SJCRH30 (cell line): Measurements from ENCODE around the gene MED13L. TPM values are rescaled to one million over a fixed set of nuclear protein-coding genes. Genes with fewer than 3 reads are reported as not detected.
"Not testable (repeated sequence)": the region's sequence is repeated elsewhere in the genome, so short reads cannot be mapped to it uniquely, and the experiment has no call there.

Experiments used
- DNase-seq, 2 experiments: peaks; one replicate each; pipeline ENCODE4 v3.0.0-alpha.2; 2015 to 2020
- H3K27ac ChIP-seq: fragments of 250-450 bp; sonication (Bioruptor Pico); 2 replicates; pipeline ENCODE4 v1.5.1; 2020; ENCODE audit warnings: mild to moderate bottlenecking, moderate library complexity
- H3K27me3 ChIP-seq: fragments of 250-450 bp; sonication (Bioruptor Pico); 2 replicates; pipeline ENCODE4 v1.5.1; 2020; ENCODE audit warnings: mild to moderate bottlenecking, moderate library complexity
- H3K36me3 ChIP-seq: fragments of 250-450 bp; sonication (Bioruptor Pico); 2 replicates; pipeline ENCODE4 v1.5.1; 2020; ENCODE audit warnings: mild to moderate bottlenecking, moderate library complexity
- H3K4me1 ChIP-seq: fragments of 250-450 bp; sonication (Bioruptor Pico); 2 replicates; pipeline ENCODE4 v1.5.1; 2020; ENCODE audit warnings: mild to moderate bottlenecking, moderate library complexity
- H3K4me3 ChIP-seq: fragments of 250-450 bp; sonication (Bioruptor Pico); 2 replicates; pipeline ENCODE4 v1.5.1; 2020; ENCODE audit warnings: mild to moderate bottlenecking, moderate library complexity
- H3K9me3 ChIP-seq: fragments of 250-450 bp; sonication (Bioruptor Pico); replicated peaks from 2 replicates; pipeline ENCODE4 v1.5.1; 2020; ENCODE audit warnings: mild to moderate bottlenecking, moderate library complexity
- total RNA-seq: library from RNA; depleted of rRNA; stranded (reverse); fragments of >200 nt; shearing (Covaris generic); gene quantifications from 2 replicates; pipeline ENCODE4 v1.2.3, GENCODE V29; 2014

MED13L gene
- total RNA-seq, 1 experiment from 2014 or later = 62.0 TPM

- Histone ChIP-seq H3K36me3 (no peaks in the 10 kb centered on the region), H3K4me1 (no peaks in the 10 kb centered on the region), H3K27me3 (no peaks in the 10 kb centered on the region), H3K4me3 (no peak overlapping the region), H3K9me3 (no peaks in the 10 kb centered on the region), H3K27ac (no peak overlapping the region)
- DNase-seq = no peak
Measured at GRCh38 chr12:116257826-116258225, 19.7 kb downstream of the MED13L start.

- no peaks in the 10 kb centered on the region for H3K27me3 ChIP-seq
- no peaks in the 10 kb centered on the region for H3K9me3 ChIP-seq
- no peak for DNase-seq
- H3K27ac ChIP-seq = no peak overlapping the region
- H3K4me3 ChIP-seq = no peak overlapping the region
- no peaks in the 10 kb centered on the region for H3K36me3 ChIP-seq
- no peaks in the 10 kb centered on the region for H3K4me1 ChIP-seq
Measured at GRCh38 chr12:116257215-116257614, 20.3 kb downstream of the MED13L start.

- H3K27ac ChIP-seq = no peak overlapping the region
- peaks cover 4% of the 10 kb centered on the region for H3K9me3 ChIP-seq
- no peaks in the 10 kb centered on the region for H3K27me3 ChIP-seq
- H3K36me3 ChIP-seq = no peaks in the 10 kb centered on the region; the same call in 1 of the 2 replicates
- H3K4me3 ChIP-seq = no peak overlapping the region
- no peaks in the 10 kb centered on the region for H3K4me1 ChIP-seq
- DNase-seq = no peak
Measured at GRCh38 chr12:116249938-116250337, 27.6 kb downstream of the MED13L start.

- 0 out of 2 replicates have a peak, but pooled peaks cover 4% of the 10 kb centered on the region for H3K4me1 ChIP-seq
- H3K27ac ChIP-seq = no peak overlapping the region
- no peak for DNase-seq
- H3K4me3 ChIP-seq = no peak overlapping the region
- H3K9me3 ChIP-seq = peaks cover 4% of the 10 kb centered on the region
- H3K36me3 ChIP-seq = no peaks in the 10 kb centered on the region; the same call in 1 of the 2 replicates
- H3K27me3 ChIP-seq = no peaks in the 10 kb centered on the region
Measured at GRCh38 chr12:116248930-116249329, 28.6 kb downstream of the MED13L start.

- peaks cover 4% of the 10 kb centered on the region for H3K9me3 ChIP-seq
- H3K27me3 ChIP-seq = no peaks in the 10 kb centered on the region
- H3K4me1 ChIP-seq = 0 out of 2 replicates have a peak, but pooled peaks cover 4% of the 10 kb centered on the region
- no peaks in the 10 kb centered on the region; the same call in 1 of the 2 replicates for H3K36me3 ChIP-seq
- DNase-seq = no peak
- H3K27ac ChIP-seq = no peak overlapping the region
- no peak overlapping the region for H3K4me3 ChIP-seq
Measured at GRCh38 chr12:116248433-116248832, 29.1 kb downstream of the MED13L start.

GRCh38 chr12:116247377-116247776, 30.1 kb downstream of the MED13L start:
- H3K27me3 ChIP-seq = no peaks in the 10 kb centered on the region
- no peak for DNase-seq
- no peaks in the 10 kb centered on the region; the same call in 1 of the 2 replicates for H3K36me3 ChIP-seq
- H3K9me3 ChIP-seq = peaks cover 4% of the 10 kb centered on the region
- no peak overlapping the region for H3K4me3 ChIP-seq
- H3K27ac ChIP-seq = no peak overlapping the region
- H3K4me1 ChIP-seq = 0 out of 2 replicates have a peak, but pooled peaks cover 4% of the 10 kb centered on the region

GRCh38 chr12:116246490-116247179, 30.9 kb downstream of the MED13L start:
- H3K27ac ChIP-seq = no peak overlapping the region
- H3K36me3 ChIP-seq = no peaks in the 10 kb centered on the region
- no peaks in the 10 kb centered on the region; the same call in 1 of the 2 replicates for H3K9me3 ChIP-seq
- H3K27me3 ChIP-seq = no peaks in the 10 kb centered on the region
- DNase-seq = no peak
- 0 out of 2 replicates have a peak, but pooled peaks cover 4% of the 10 kb centered on the region for H3K4me1 ChIP-seq
- no peak overlapping the region for H3K4me3 ChIP-seq

GRCh38 chr12:116245189-116245588, 32.3 kb downstream of the MED13L start:
- H3K4me1 ChIP-seq = 0 out of 2 replicates have a peak, but pooled peaks cover 4% of the 10 kb centered on the region
- H3K27ac ChIP-seq = no peak overlapping the region
- H3K27me3 ChIP-seq = no peaks in the 10 kb centered on the region
- H3K4me3 ChIP-seq = no peak overlapping the region
- no peak for DNase-seq
- no peaks in the 10 kb centered on the region for H3K36me3 ChIP-seq
- H3K9me3 ChIP-seq = no peaks in the 10 kb centered on the region

- Histone ChIP-seq H3K4me3 (no peak overlapping the region), H3K36me3 (no peaks in the 10 kb centered on the region), H3K27me3 (no peaks in the 10 kb centered on the region), H3K27ac (no peak overlapping the region), H3K4me1 (0 out of 2 replicates have a peak, but pooled peaks cover 4% of the 10 kb centered on the region), H3K9me3 (no peaks in the 10 kb centered on the region)
- DNase-seq = no peak
Measured at GRCh38 chr12:116244474-116245090, 32.9 kb downstream of the MED13L start.

- H3K4me3 ChIP-seq = no peak overlapping the region
- H3K27me3 ChIP-seq = no peaks in the 10 kb centered on the region
- DNase-seq = peak in 1 of 2 experiments; percentile 31
- H3K36me3 ChIP-seq = no peaks in the 10 kb centered on the region
- H3K4me1 ChIP-seq = 0 out of 2 replicates have a peak, but pooled peaks cover 4% of the 10 kb centered on the region
- no peaks in the 10 kb centered on the region for H3K9me3 ChIP-seq
- no peak overlapping the region for H3K27ac ChIP-seq
Measured at GRCh38 chr12:116244001-116244400, 33.5 kb downstream of the MED13L start.

- Histone ChIP-seq H3K4me3 (no peak overlapping the region), H3K36me3 (no peaks in the 10 kb centered on the region), H3K4me1 (0 out of 2 replicates have a peak, but pooled peaks cover 4% of the 10 kb centered on the region), H3K27me3 (no peaks in the 10 kb centered on the region), H3K27ac (no peak overlapping the region), H3K9me3 (no peaks in the 10 kb centered on the region)
- DNase-seq = no peak
Measured at GRCh38 chr12:116242740-116243139, 34.8 kb downstream of the MED13L start.

- H3K4me1 ChIP-seq = peaks cover 4% of the 10 kb centered on the region; the same call in 1 of the 2 replicates
Measured at GRCh38 chr12:116241157-116241759, 36.2 kb downstream of the MED13L start.

GRCh38 chr12:116238570-116239119, 38.8 kb downstream of the MED13L start:
- DNase-seq, H3K4me3 ChIP-seq, H3K27me3 ChIP-seq, H3K27ac ChIP-seq, H3K9me3 ChIP-seq, H3K36me3 ChIP-seq, H3K4me1 ChIP-seq: not testable (repeated sequence)

More at GRCh38 chr12:116241157-116241759, 36.2 kb downstream of the MED13L start:
- Histone ChIP-seq H3K27ac (no peak overlapping the region), H3K36me3 (no peaks in the 10 kb centered on the region), H3K27me3 (no peaks in the 10 kb centered on the region), H3K9me3 (no peaks in the 10 kb centered on the region), H3K4me3 (no peak overlapping the region)
- peak in 1 of 2 experiments; percentile 12 for DNase-seq

GRCh38 chr12:116238149-116238548, 39.3 kb downstream of the MED13L start:
- no peak for DNase-seq
- H3K27ac ChIP-seq = no peak overlapping the region
- H3K27me3 ChIP-seq = no peaks in the 10 kb centered on the region

More at GRCh38 chr12:116238149-116238548, 39.3 kb downstream of the MED13L start:
- H3K36me3 ChIP-seq = peaks cover 3% of the 10 kb centered on the region; the same call in 1 of the 2 replicates
- H3K9me3 ChIP-seq = no peaks in the 10 kb centered on the region
- peaks cover 8% of the 10 kb centered on the region; the same call in 1 of the 2 replicates for H3K4me1 ChIP-seq
- no peak overlapping the region for H3K4me3 ChIP-seq
